HPDE6-E6E7 (cell line): ENCODE data around the gene SPATA31C1.
A peak's percentile ranks its signal among the peaks of the same experiment; 100 is the strongest.
"Not testable (repeated sequence)": the region's sequence is repeated elsewhere in the genome, so short reads cannot be mapped to it uniquely, and the experiment has no call there.

Source experiments
- DNase-seq: peaks from one replicate; pipeline ENCODE4 v3.0.0; 2011; ENCODE audit warnings: missing footprints; ENCODE audit errors: extremely low spot score

Gene SPATA31C1

DNA sequence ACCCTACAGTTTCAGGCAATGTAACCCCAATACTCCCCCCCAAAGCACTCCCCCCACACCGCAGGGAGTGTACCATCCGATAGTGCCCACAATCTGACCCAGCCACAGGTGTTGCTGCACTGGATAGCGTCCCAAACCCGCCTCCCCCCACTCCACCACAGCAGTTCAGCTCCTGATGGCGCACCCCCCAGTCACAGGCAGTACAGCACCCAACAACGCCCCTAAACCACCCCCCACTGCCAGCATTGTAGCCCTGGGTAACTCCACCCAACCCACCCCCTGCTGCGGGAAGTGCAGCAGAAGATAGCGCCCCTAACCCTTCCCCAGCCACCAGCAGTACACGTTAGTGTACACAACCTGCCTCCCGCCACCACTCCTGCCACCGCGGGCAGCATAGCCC lies 20.6 kb downstream of the SPATA31C1 start:
- DNase-seq = not testable (repeated sequence)

GRCh38 chr9:87939096-87939495 lies 21.3 kb downstream of the SPATA31C1 start:
- DNase-seq = not testable (repeated sequence)

DNA sequence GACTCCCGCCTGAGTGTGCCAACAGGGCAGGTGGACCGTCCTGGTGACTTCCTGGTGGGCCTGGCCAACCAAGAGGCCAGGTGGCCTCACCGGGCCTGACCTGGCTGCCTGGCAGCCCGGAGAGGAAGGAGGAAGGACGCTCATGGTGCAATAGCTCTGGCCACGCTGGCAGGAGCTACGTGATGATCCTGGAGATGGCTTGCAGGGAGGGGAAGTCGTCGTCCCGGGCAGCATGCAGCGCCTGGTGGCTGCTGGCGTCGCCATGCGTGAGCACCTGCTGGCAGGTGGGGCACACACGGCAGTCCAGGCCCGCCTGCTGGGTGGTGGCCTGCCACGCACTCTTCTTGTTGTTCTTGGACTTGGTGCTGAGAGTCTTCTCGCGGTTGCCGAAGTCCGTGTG lies 26.3 kb downstream of the SPATA31C1 start:
- DNase-seq = no peak

DNA sequence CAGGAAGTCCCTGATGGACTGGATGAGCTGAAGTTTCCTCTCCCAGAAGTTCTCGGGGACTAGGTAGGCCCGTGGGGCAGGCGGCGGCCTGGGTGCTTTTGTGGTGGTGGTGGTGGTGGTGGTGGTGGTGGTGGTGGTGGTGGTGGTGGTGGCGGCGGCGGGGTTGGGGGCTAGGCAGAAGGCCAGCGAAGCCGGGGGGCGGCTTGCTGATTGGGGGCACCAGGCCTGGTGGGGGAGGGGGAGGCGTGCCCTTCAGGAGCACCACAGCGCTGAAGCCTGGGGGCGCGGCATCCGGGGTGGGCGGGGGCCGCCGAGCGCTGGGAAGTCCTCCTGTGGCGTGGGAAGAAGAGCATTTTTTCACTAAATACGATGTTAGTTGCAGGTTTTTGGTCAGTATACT lies 26.9 kb downstream of the SPATA31C1 start:
- DNase-seq = no peak

DNA sequence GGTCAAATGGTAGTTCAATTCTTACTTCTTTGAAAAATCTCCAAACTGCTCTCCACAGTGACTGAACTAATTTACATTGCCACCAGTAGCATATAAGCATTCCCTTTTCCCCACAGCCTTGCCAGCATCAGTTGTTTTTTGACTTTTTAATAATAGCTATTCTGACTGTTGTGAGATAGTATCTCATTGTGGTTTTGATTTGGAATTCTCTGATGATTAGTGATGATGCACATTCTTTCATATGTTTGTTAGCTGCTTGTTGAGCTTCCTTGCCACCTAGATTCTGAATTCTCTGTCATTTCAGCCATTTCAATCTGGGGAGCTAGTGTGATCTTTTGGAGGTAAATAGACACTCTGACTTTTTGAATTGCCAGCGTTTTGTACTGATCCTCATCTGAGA lies 32.5 kb downstream of the SPATA31C1 start:
- no peak for DNase-seq

DNA sequence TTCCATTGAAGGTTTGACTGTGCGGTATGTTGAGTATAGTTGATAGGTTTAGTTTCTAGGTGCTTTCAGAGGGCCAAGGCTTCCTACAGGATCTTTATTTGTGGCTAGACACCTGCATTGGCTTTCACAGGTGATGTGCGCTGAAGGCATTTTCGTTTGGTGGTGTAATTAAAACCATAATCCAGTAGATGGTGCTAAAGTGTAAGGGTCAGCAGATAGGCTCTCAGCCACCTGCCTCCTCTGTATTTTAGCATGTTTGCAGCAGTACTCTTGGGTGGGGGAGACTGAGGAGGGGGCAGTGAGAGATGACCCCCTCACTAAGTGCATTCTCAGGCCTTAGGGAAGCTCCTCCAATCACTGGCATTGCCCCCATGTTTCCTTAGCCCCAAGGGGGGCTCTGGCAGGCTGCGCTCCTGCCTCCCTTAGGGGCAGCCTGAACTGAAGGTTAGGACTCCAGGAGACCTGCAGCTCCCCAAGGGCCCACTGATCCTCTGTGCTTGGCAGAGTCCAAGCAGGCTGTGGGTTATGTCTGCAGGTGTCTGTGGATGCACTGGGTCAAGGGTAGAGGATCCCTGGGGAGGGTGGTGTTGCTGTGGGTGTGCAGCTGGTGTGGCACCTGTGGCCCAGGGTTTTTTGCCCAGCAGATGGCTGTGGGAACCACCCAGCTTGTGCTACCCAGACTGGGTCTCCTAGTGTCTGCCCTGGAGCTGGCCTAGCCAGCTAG lies 33.2 kb downstream of the SPATA31C1 start:
- DNase-seq = peak; percentile 31

GRCh38 chr9:87954230-87954629 lies 36.5 kb downstream of the SPATA31C1 start:
- DNase-seq = no peak

DNA sequence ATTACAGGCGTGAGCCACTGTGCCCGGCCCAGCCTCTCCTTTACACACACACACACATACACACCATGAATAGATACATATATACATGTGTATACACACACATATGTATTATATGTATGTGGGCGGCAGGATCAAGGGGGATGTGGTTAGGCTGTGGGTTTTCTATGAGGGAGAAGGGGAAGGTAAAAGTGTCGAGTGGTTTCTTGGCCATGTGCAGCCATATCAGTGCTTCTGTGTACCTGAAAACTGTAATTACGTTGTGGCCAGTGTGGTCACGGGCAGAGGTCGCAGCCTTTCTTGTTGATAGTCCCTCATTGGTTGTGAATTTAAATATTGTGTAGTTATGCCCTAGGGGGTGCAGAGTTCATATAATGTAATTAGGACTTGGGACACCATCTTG lies 40.1 kb downstream of the SPATA31C1 start:
- DNase-seq = no peak

GRCh38 chr9:87958591-87958990 lies 40.8 kb downstream of the SPATA31C1 start:
- no peak for DNase-seq

DNA sequence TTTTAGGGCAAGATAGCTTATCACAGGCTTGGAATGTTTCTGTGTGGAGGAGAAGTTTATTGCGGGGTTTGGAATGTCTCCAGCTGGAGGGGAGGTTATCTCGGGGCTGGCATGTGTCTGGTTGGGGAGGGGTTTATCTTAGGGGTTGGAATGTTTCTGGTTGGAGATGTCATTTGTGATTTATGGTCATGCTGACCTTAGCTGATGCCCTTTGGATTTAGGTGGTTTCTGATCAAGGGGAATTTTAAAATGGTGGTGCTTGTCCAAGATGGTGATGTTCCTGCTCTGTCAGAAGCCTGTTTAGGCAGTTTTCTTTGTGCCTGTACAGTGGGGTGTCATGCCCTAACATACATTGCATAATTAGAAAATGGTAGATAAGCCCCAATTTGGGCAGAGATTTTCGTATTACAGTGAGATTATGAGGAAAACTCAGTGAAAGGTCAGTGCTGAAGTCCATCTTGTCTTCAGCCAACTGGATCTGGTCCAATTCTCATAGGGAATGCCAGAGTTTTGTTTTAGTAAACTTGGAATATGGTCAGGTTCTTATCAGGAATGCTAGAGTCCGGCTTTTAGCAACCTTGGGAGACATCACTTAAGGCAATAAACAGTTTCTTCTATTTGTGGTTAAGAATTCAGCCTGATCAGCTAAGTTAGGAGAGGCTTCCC lies 42.3 kb downstream of the SPATA31C1 start:
- no peak for DNase-seq

DNA sequence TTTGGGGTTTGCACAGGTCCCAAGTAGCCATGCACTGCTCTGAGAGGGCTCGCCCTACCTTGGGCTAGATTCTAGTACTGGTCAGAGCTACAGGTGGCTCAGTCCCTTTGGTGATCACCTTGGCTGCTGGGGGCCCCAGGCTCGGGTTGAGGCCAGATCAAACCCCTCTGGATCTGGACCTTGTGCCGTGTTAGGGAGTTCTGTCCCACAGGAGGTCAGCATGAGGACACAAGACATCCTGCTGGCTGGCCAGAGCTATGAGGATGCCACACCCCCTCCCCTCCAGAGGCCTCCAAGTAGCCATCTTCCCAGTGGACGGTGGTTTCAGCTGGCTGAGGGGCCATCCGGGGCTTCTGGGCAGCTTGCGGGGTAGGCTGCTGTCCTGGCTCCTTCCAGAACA lies 46.0 kb downstream of the SPATA31C1 start:
- DNase-seq = no peak

DNA sequence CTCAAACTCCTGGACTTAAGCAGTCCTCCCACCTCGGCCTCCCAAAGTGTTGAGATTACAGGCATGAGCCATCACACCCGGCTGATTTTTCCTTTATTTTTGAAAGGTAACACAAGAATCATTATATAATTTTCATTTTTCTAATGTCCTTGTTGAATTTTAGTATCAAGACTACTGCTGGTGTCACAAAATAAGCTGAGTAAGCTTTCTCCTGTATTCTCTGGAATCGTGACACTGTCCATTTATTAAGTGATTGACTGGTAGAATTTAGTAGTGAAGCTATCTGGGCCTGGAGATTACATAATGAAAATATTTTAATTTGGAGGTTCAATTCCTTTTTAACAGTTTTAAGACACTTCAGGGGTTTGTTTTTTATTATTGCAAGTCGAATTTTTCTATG lies 47.1 kb downstream of the SPATA31C1 start:
- no peak for DNase-seq

DNA sequence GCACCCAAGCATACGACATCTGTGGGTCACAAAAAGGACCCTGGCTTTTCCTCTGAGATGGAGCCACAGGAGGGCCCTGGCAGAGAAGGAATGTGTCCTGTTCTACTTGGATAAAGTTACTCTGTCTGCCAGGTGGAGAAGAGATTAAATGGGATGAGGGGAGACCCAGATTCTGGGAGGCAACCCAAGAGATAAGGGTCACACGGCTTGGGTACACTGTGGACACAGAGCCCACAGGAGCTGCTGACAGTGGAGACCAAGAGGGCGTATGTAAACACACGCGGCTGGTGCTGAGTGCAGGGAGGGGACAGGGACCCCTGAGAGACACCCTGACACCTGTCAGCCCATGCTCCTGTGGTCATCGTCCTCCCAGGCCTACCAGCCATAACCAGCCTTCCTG lies 50.4 kb downstream of the SPATA31C1 start:
- no peak for DNase-seq

GRCh38 chr9:87970602-87971001 lies 52.8 kb downstream of the SPATA31C1 start:
- no peak for DNase-seq

DNA sequence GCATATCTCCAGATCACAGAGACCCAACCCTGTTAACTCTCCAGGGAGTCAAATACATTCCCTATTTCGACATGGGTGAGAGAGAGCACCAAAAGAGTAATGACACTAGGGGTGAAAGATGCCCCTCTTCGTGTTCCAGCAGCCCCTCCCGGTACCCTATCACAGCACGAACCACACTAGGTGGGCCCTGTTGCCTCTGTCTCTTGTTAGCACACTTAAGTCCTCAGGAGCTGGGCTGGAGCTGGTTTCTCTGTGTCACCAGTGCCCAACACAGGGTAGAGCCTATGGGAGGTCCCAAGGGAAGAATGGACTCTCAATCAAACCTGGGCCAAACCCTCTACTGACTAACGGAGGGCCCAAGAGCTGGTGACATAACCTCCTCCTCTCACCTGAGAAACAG lies 55.4 kb downstream of the SPATA31C1 start:
- DNase-seq = no peak
